Cardiac muscle cell (in vitro differentiated cells and primary cell): ENCODE results near the gene GPR31. TPM values are rescaled to one million over a fixed set of nuclear protein-coding genes. Genes with fewer than 3 reads are reported as not detected.

Source experiments
- DNase-seq, 2 donors: peaks; one replicate each; pipeline versions ENCODE4 v3.0.0 to v3.0.0-alpha.2; 2010 to 2017; ENCODE audit warnings: low read depth in 1 of 2, low spot score in 1 of 2
- H3K27ac ChIP-seq: fragments of 200-600 bp; sonication (generic); 2 replicates; pipeline ENCODE4 v1.5.1; 2016
- H3K27me3 ChIP-seq: fragments of 200-600 bp; sonication (generic); 2 replicates; pipeline ENCODE4 v1.6.0; 2016; ENCODE audit warnings: control low read depth
- H3K36me3 ChIP-seq: fragments of 200-600 bp; sonication (generic); 2 replicates; pipeline ENCODE4 v1.5.1; 2016; ENCODE audit warnings: control low read depth
- H3K4me1 ChIP-seq: fragments of 200-600 bp; sonication (generic); 2 replicates; pipeline ENCODE4 v1.8.1; 2017; ENCODE audit warnings: low read depth, mild to moderate bottlenecking, mixed run types
- H3K4me3 ChIP-seq: fragments of 200-600 bp; sonication (generic); 2 replicates; pipeline ENCODE4 v1.5.1; 2016; ENCODE audit warnings: mild to moderate bottlenecking
- H3K9me3 ChIP-seq: fragments of 200-600 bp; sonication (generic); 2 replicates; pipeline ENCODE4 v1.5.1; 2017; ENCODE audit warnings: low read depth, mild to moderate bottlenecking, control low read depth
- CTCF ChIP-seq: IDR thresholded peaks from 2 replicates; pipeline ENCODE4 v1.5.1; 2012; ENCODE audit warnings: low read depth, mild to moderate bottlenecking, low read length
- polyA plus RNA-seq: library from polyadenylated mRNA; unstranded; fragments of >200 nt; fragmentation: Nextera tagmentation; extraction: Ambion mirVana; gene quantifications from 2 replicates; pipeline ENCODE4 v1.2.1, GENCODE V29; 2016
- total RNA-seq: library from RNA; depleted of rRNA; stranded (reverse); fragments of >200 nt; gene quantifications from 2 replicates; pipeline ENCODE4 v1.2.3, GENCODE V29; 2016

GPR31 gene
- total and polyA plus RNA-seq, 2 experiments from 2014 or later, result not detected

- H3K36me3 ChIP-seq, result no peaks in the 10 kb centered on the region
- H3K27ac ChIP-seq, result no peak overlapping the region
- no peaks in the 10 kb centered on the region for H3K4me1 ChIP-seq
- TF ChIP-seq CTCF, result no peak
- H3K4me3 ChIP-seq, result no peak overlapping the region
- H3K9me3 ChIP-seq, result no peaks in the 10 kb centered on the region
- DNase-seq, result no peak
- peaks cover 22% of the 10 kb centered on the region for H3K27me3 ChIP-seq
Observed at GRCh38 chr6:167113047-167113754, 44.6 kb downstream of the GPR31 start.

- DNase-seq, result no peak
- no peaks in the 10 kb centered on the region for H3K4me1 ChIP-seq
- H3K27ac ChIP-seq, result no peak overlapping the region
- H3K9me3 ChIP-seq, result no peaks in the 10 kb centered on the region
- H3K27me3 ChIP-seq, result peaks cover 18% of the 10 kb centered on the region
- no peak overlapping the region for H3K4me3 ChIP-seq
- H3K36me3 ChIP-seq, result no peaks in the 10 kb centered on the region
- TF ChIP-seq CTCF, result no peak
Observed at GRCh38 chr6:167112421-167112820, 45.4 kb downstream of the GPR31 start.

- TF ChIP-seq CTCF, result no peak
- H3K27me3 ChIP-seq, result peaks cover 18% of the 10 kb centered on the region
- H3K4me1 ChIP-seq, result no peaks in the 10 kb centered on the region
Observed at GRCh38 chr6:167111597-167111996, 46.2 kb downstream of the GPR31 start.

GRCh38 chr6:167109651-167110050 is 48.1 kb downstream of the GPR31 start:
- peaks cover 18% of the 10 kb centered on the region for H3K27me3 ChIP-seq
- H3K4me3 ChIP-seq, result no peak overlapping the region
- H3K36me3 ChIP-seq, result no peaks in the 10 kb centered on the region
- no peak overlapping the region for H3K27ac ChIP-seq
- no peak for TF ChIP-seq CTCF
- no peak for DNase-seq
- no peaks in the 10 kb centered on the region for H3K9me3 ChIP-seq
- H3K4me1 ChIP-seq, result no peaks in the 10 kb centered on the region

More at GRCh38 chr6:167111597-167111996, 46.2 kb downstream of the GPR31 start:
- H3K4me3 ChIP-seq, result no peak overlapping the region
- no peaks in the 10 kb centered on the region for H3K9me3 ChIP-seq
- no peak for DNase-seq
- no peaks in the 10 kb centered on the region for H3K36me3 ChIP-seq
- no peak overlapping the region for H3K27ac ChIP-seq

- no peak overlapping the region for H3K4me3 ChIP-seq
- H3K36me3 ChIP-seq, result no peaks in the 10 kb centered on the region
- H3K27ac ChIP-seq, result no peak overlapping the region
- no peak for DNase-seq
- no peak for TF ChIP-seq CTCF
- peaks cover 12% of the 10 kb centered on the region for H3K27me3 ChIP-seq
- no peaks in the 10 kb centered on the region for H3K4me1 ChIP-seq
- H3K9me3 ChIP-seq, result no peaks in the 10 kb centered on the region
Observed at GRCh38 chr6:167108278-167108677, 49.5 kb downstream of the GPR31 start.
